ENCODE data around the gene OR56B1.

The OR56B1 gene

GRCh38 chr11:5753943-5754342, 17.7 kb downstream of the OR56B1 start, which contains the start of gene OR52N4:
OR52N4 (plus strand) TSS chr11:5754243; CDS start chr11:5754741, 498 bp downstream.
- H3K4me3 ChIP-seq (ENCODE audit: low read depth, low read length): no peak within 1 kb of the TSS
- TF ChIP-seq CTCF (IDR thresholded peaks at IDR 0.05; ENCODE audit: borderline replicate concordance, insufficient read depth, low read depth, low read length): no peak

- H3K4me3 ChIP-seq (ENCODE audit: low read depth, low read length): no peak overlapping the region
- TF ChIP-seq CTCF (IDR thresholded peaks at IDR 0.05; ENCODE audit: borderline replicate concordance, insufficient read depth, low read depth, low read length): no peak
Measured at GRCh38 chr11:5767056-5767455, 30.8 kb downstream of the OR56B1 start.

- no peak within 1 kb of the TSS for H3K4me3 ChIP-seq (ENCODE audit: low read depth, low read length)
- no peak for TF ChIP-seq CTCF (IDR thresholded peaks at IDR 0.05; ENCODE audit: borderline replicate concordance, insufficient read depth, low read depth, low read length)
Measured at GRCh38 chr11:5783255-5783654, 47.0 kb downstream of the OR56B1 start, which contains the start of gene OR52N5. OR52N5 (minus strand) TSS chr11:5783355; CDS start chr11:5778634, 4,721 bp downstream.

Measured in GM12875 (cell line).